ENCODE results near the gene MCOLN1. TPM values are rescaled to one million over a fixed set of nuclear protein-coding genes. Genes with fewer than 3 reads are reported as not detected.

The MCOLN1 gene
- total and polyA plus RNA-seq, 2 experiments from 2014 or later = 7.2 to 16.1 TPM

DNA sequence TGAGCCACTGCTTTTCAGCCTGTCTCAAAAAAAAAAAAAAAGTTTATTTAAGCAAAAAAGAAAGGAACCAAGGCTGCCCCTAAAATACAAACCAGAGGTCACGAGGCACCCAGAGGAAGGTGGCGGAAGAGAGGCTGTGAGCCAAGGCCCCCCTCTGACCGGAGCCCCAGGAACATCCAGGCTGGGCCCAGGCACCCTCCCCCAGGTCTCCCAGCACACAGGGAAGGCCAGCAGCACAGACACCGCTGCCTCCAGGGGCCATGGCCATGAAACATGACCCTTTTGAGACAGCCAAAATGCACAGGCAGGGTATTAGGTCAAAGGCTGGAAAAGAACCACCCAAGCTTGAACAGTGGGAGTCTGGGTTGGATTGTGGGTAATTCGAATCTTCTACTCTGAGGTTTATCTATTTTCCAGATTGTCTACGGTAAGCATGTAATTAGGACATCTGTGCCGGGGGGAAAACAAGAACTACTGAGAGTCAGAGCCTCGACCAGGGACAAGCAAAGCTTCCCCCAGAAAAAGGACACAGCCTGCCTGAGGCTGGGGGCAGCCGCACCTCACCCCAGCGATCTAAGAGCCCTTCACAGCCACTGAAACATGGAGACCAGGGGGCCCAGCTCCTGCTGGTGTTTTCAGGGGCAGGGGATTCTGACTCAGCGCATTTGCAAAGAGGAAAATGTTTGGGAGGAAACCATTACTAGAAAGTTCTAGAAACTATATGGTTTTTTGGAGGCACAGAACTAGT lies 42.0 kb upstream of the MCOLN1 start:
- Mint-ChIP-seq H3K4me3 (no peak overlapping the region), H3K27me3 (ENCODE audit: insufficient read depth, low read depth, poor library complexity) (peaks cover 18% of the 10 kb centered on the region), H3K9me3 (no peaks in the 10 kb centered on the region), H3K27ac (peak overlapping the region; percentile 75), H3K4me1 (peaks cover 17% of the 10 kb centered on the region), H3K36me3 (ENCODE audit: low read depth) (peaks cover 3% of the 10 kb centered on the region; the same call in 1 of the 3 replicates)
- Histone ChIP-seq H3K4me1 (ENCODE audit: insufficient read depth) (peaks cover 15% of the 10 kb centered on the region), H2AFZ (no peak overlapping the region), H4K20me1 (replicated peaks; ENCODE audit: insufficient read depth) (no peaks in the 10 kb centered on the region), H3K27me3 (ENCODE audit: insufficient read depth) (no peaks in the 10 kb centered on the region), H3K27ac (ENCODE audit: low read depth) (peak overlapping the region; percentile 32; the same call in 1 of the 2 replicates), H3K9me2 (ENCODE audit: insufficient read depth) (no peaks in the 10 kb centered on the region), H3K4me2 (no peak overlapping the region), H3K36me3 (ENCODE audit: insufficient read depth) (no peaks in the 10 kb centered on the region), H3K4me3 (no peak overlapping the region), H3K79me2 (replicated peaks; ENCODE audit: insufficient read depth) (no peaks in the 10 kb centered on the region), H3F3A (replicated peaks; ENCODE audit: low read depth) (no peaks in the 10 kb centered on the region)
- peak; percentile 2; the same call in 1 of the 3 replicates for ATAC-seq
- TF ChIP-seq CREB1 (CRISPR knock-in tag; IDR thresholded peaks at IDR 0.05; ENCODE audit: low read depth) (no peak), POLR2AphosphoS5 (IDR thresholded peaks at IDR 0.05; ENCODE audit: low read depth) (no peak), EZH2phosphoT487 (IDR thresholded peaks at IDR 0.05; ENCODE audit: unreplicated experiment) (no peak), NANOG (IDR thresholded peaks at IDR 0.05; ENCODE audit: borderline replicate concordance) (no peak), STAT1 (IDR thresholded peaks at IDR 0.05; ENCODE audit: unreplicated experiment) (no peak), ZNF331 (CRISPR knock-in tag; IDR thresholded peaks at IDR 0.05; ENCODE audit: low read depth) (no peak)
- TF ChIP-seq, protein P1, sequence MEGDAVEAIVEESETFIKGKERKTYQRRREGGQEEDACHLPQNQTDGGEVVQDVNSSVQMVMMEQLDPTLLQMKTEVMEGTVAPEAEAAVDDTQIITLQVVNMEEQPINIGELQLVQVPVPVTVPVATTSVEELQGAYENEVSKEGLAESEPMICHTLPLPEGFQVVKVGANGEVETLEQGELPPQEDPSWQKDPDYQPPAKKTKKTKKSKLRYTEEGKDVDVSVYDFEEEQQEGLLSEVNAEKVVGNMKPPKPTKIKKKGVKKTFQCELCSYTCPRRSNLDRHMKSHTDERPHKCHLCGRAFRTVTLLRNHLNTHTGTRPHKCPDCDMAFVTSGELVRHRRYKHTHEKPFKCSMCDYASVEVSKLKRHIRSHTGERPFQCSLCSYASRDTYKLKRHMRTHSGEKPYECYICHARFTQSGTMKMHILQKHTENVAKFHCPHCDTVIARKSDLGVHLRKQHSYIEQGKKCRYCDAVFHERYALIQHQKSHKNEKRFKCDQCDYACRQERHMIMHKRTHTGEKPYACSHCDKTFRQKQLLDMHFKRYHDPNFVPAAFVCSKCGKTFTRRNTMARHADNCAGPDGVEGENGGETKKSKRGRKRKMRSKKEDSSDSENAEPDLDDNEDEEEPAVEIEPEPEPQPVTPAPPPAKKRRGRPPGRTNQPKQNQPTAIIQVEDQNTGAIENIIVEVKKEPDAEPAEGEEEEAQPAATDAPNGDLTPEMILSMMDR (conservative IDR thresholded peaks at IDR 0.05; ENCODE audit: low read depth in 2 of 2) = no peak
- TF ChIP-seq, protein P2, sequence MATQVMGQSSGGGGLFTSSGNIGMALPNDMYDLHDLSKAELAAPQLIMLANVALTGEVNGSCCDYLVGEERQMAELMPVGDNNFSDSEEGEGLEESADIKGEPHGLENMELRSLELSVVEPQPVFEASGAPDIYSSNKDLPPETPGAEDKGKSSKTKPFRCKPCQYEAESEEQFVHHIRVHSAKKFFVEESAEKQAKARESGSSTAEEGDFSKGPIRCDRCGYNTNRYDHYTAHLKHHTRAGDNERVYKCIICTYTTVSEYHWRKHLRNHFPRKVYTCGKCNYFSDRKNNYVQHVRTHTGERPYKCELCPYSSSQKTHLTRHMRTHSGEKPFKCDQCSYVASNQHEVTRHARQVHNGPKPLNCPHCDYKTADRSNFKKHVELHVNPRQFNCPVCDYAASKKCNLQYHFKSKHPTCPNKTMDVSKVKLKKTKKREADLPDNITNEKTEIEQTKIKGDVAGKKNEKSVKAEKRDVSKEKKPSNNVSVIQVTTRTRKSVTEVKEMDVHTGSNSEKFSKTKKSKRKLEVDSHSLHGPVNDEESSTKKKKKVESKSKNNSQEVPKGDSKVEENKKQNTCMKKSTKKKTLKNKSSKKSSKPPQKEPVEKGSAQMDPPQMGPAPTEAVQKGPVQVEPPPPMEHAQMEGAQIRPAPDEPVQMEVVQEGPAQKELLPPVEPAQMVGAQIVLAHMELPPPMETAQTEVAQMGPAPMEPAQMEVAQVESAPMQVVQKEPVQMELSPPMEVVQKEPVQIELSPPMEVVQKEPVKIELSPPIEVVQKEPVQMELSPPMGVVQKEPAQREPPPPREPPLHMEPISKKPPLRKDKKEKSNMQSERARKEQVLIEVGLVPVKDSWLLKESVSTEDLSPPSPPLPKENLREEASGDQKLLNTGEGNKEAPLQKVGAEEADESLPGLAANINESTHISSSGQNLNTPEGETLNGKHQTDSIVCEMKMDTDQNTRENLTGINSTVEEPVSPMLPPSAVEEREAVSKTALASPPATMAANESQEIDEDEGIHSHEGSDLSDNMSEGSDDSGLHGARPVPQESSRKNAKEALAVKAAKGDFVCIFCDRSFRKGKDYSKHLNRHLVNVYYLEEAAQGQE (IDR thresholded peaks at IDR 0.05; ENCODE audit: unreplicated experiment) = no peak
- DNase-seq (ENCODE audit: low spot score) = no peak

DNA sequence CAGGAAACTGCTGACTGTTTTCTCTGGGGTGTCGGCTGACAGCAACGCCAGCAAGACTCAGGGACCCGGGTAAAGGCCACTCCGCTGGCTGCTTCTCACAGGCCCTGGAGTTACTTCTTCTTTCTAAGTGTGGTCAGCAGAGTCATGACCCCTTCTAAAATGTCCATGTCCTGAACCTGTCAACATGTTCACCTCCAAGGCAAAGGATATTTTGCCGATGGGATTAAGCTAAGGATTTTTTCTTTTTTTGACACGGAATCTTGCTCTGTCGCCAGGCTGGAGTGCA lies 41.5 kb upstream of the MCOLN1 start:
- no peaks in the 10 kb centered on the region for H3K27me3 ChIP-seq (ENCODE audit: insufficient read depth)
- H4K20me1 ChIP-seq (replicated peaks; ENCODE audit: insufficient read depth) = no peaks in the 10 kb centered on the region
- no peaks in the 10 kb centered on the region for H3K9me3 Mint-ChIP-seq
- DNase-seq (ENCODE audit: low spot score) = no peak
- no peaks in the 10 kb centered on the region for H3F3A ChIP-seq (replicated peaks; ENCODE audit: low read depth)
- H3K27ac Mint-ChIP-seq = peak overlapping the region; percentile 75; the same call in 1 of the 2 replicates
- no peak overlapping the region for H2AFZ ChIP-seq
- H3K79me2 ChIP-seq (replicated peaks; ENCODE audit: insufficient read depth) = no peaks in the 10 kb centered on the region
- H3K4me1 Mint-ChIP-seq = peaks cover 17% of the 10 kb centered on the region
- peaks cover 3% of the 10 kb centered on the region; the same call in 1 of the 3 replicates for H3K36me3 Mint-ChIP-seq (ENCODE audit: low read depth)
- TF ChIP-seq, protein P1 (conservative IDR thresholded peaks at IDR 0.05; ENCODE audit: low read depth in 2 of 2) = no peak
- H3K4me2 ChIP-seq = no peak overlapping the region
- peaks cover 15% of the 10 kb centered on the region for H3K4me1 ChIP-seq (ENCODE audit: insufficient read depth)
- no peaks in the 10 kb centered on the region for H3K36me3 ChIP-seq (ENCODE audit: insufficient read depth)
- no peaks in the 10 kb centered on the region for H3K9me2 ChIP-seq (ENCODE audit: insufficient read depth)
- no peak overlapping the region for H3K4me3 Mint-ChIP-seq
- peak overlapping the region; percentile 32; the same call in 1 of the 2 replicates for H3K27ac ChIP-seq (ENCODE audit: low read depth)
- H3K4me3 ChIP-seq = no peak overlapping the region
- ATAC-seq = no peak
- peaks cover 18% of the 10 kb centered on the region for H3K27me3 Mint-ChIP-seq (ENCODE audit: insufficient read depth, low read depth, poor library complexity)

Data from GM23338 (cell line).